MM.1S (cell line): ENCODE results near the gene CLIC5.

Source experiments
- EZH2 ChIP-seq: fragments of 300-600 bp; sonication (generic); optimal IDR thresholded peaks from 2 replicates; pipeline ENCODE3; 2017; ENCODE audit warnings: low read depth, mild to moderate bottlenecking, antibody characterized with exemption, low read length, mixed read lengths
- EZH2phosphoT487 ChIP-seq: fragments of 300-600 bp; sonication (generic); IDR thresholded peaks from 2 replicates; pipeline ENCODE4 v1.6.1; 2018; ENCODE audit warnings: antibody characterized with exemption, low read length
- TF ChIP-seq, protein P1 (sequence below): fragments of 300-600 bp; sonication (generic); IDR thresholded peaks from 2 replicates; pipeline ENCODE4 v1.5.1; 2016; ENCODE audit warnings: antibody characterized with exemption, low read length, mixed read lengths

DNA sequence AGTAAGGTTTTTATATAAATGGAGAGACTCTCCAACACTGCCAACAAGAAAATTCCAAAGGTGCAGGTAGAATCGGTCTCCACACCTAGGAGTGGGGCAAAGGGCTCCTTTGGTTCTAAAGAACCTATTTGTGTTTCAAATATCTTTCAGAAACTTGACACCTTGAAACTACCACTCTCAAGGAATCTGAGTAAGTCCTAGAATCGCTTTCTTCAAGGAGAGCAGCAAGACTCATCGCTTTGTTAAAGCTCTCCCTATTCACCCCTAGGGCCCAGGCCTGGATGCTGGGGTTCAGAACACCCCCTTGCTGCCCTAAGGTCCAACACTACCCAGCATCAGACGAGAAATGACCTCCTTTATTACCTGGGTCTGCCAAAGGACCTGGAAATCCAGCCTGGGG is 2.0 kb downstream of the CLIC5 start:
- TF ChIP-seq, protein P1, sequence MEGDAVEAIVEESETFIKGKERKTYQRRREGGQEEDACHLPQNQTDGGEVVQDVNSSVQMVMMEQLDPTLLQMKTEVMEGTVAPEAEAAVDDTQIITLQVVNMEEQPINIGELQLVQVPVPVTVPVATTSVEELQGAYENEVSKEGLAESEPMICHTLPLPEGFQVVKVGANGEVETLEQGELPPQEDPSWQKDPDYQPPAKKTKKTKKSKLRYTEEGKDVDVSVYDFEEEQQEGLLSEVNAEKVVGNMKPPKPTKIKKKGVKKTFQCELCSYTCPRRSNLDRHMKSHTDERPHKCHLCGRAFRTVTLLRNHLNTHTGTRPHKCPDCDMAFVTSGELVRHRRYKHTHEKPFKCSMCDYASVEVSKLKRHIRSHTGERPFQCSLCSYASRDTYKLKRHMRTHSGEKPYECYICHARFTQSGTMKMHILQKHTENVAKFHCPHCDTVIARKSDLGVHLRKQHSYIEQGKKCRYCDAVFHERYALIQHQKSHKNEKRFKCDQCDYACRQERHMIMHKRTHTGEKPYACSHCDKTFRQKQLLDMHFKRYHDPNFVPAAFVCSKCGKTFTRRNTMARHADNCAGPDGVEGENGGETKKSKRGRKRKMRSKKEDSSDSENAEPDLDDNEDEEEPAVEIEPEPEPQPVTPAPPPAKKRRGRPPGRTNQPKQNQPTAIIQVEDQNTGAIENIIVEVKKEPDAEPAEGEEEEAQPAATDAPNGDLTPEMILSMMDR, result no peak
- TF ChIP-seq EZH2 (no peak), EZH2phosphoT487 (no peak)
